ENCODE measurements around the gene COL5A1.

The COL5A1 gene

GRCh38 chr9:134885679-134886412 is 244.2 kb downstream of the COL5A1 start:
- DNase-seq, result no peak

- no peak for DNase-seq
Measured at GRCh38 chr9:134886413-134886913, 244.9 kb downstream of the COL5A1 start.

GRCh38 chr9:134887219-134887618 is 245.6 kb downstream of the COL5A1 start:
- DNase-seq, result no peak

- DNase-seq, result peak; percentile 45
Measured at GRCh38 chr9:134887686-134888602, 246.3 kb downstream of the COL5A1 start.

GRCh38 chr9:134888603-134889190 is 247.1 kb downstream of the COL5A1 start:
- no peak for DNase-seq

GRCh38 chr9:134889386-134890154 is 248.0 kb downstream of the COL5A1 start:
- DNase-seq, result no peak

GRCh38 chr9:134890155-134890495 is 248.5 kb downstream of the COL5A1 start:
- no peak for DNase-seq

GRCh38 chr9:134891053-134891452 is 249.4 kb downstream of the COL5A1 start:
- peak; percentile 32 for DNase-seq

GRCh38 chr9:134891713-134892112 is 250.1 kb downstream of the COL5A1 start:
- peak; percentile 35 for DNase-seq

- DNase-seq, result peak; percentile 41
Measured at GRCh38 chr9:134892221-134892620, 250.6 kb downstream of the COL5A1 start.

GRCh38 chr9:134892820-134893420 is 251.3 kb downstream of the COL5A1 start:
- no peak for DNase-seq
